Type B pancreatic cell (in vitro differentiated cells): ENCODE measurements around the gene PLG. TPM values are rescaled to one million over a fixed set of nuclear protein-coding genes. Genes with fewer than 3 reads are reported as not detected.
"Not testable (repeated sequence)": the region's sequence is repeated elsewhere in the genome, so short reads cannot be mapped to it uniquely, and the experiment has no call there.

Source experiments
- DNase-seq: peaks from one replicate; pipeline ENCODE4 v3.0.0; 2021; ENCODE audit warnings: mixed read lengths; ENCODE audit not compliant: unreplicated experiment; ENCODE audit errors: extremely low spot score
- H3K27ac Mint-ChIP-seq: 2 replicates; pipeline ENCODE4 v1.8.0; 2021; ENCODE audit warnings: mild to moderate bottlenecking, mixed read lengths
- H3K27me3 Mint-ChIP-seq: 2 replicates; pipeline ENCODE4 v1.8.0; 2021; ENCODE audit warnings: mixed read lengths
- H3K36me3 Mint-ChIP-seq: 2 replicates; pipeline ENCODE4 v1.8.0; 2021; ENCODE audit warnings: mixed read lengths
- H3K4me1 Mint-ChIP-seq: one replicate; pipeline ENCODE4 v1.8.0; 2021; ENCODE audit warnings: mixed read lengths; ENCODE audit not compliant: unreplicated experiment
- H3K4me3 Mint-ChIP-seq: 2 replicates; pipeline ENCODE4 v1.8.0; 2021; ENCODE audit warnings: mild to moderate bottlenecking, mixed read lengths
- H3K9me3 Mint-ChIP-seq: 2 replicates; pipeline ENCODE4 v1.8.0; 2021; ENCODE audit warnings: mixed read lengths
- CTCF ChIP-seq: fragments of 200-600 bp; sonication (generic); conservative IDR thresholded peaks from 2 replicates; pipeline ENCODE4 v1.5.0; 2021; ENCODE audit warnings: antibody characterized with exemption, mild to moderate bottlenecking
- total RNA-seq: library from RNA; stranded (reverse); gene quantifications from 2 replicates; pipeline ENCODE4 v1.2.1, GENCODE V29; 2021; ENCODE audit warnings: low replicate concordance

PLG gene
- total RNA-seq, 1 donor from 2014 or later: 0.46 TPM

GRCh38 chr6:160766989-160767646 is 65.1 kb downstream of the PLG start:
- peak overlapping the region; percentile 50 for H3K27ac Mint-ChIP-seq
- H3K4me3 Mint-ChIP-seq: peak overlapping the region; percentile 96
- H3K27me3 Mint-ChIP-seq: peaks cover 15% of the 10 kb centered on the region
- no peaks in the 10 kb centered on the region for H3K36me3 Mint-ChIP-seq
- peak; percentile 93 for TF ChIP-seq CTCF
- DNase-seq: peak; percentile 86
- no peaks in the 10 kb centered on the region for H3K4me1 Mint-ChIP-seq
- no peaks in the 10 kb centered on the region for H3K9me3 Mint-ChIP-seq

- H3K27ac Mint-ChIP-seq: peak overlapping the region; percentile 50
- peak overlapping the region; percentile 96 for H3K4me3 Mint-ChIP-seq
- H3K36me3 Mint-ChIP-seq: no peaks in the 10 kb centered on the region
- H3K9me3 Mint-ChIP-seq: no peaks in the 10 kb centered on the region
- peak; percentile 50 for TF ChIP-seq CTCF
- DNase-seq: no peak
- H3K27me3 Mint-ChIP-seq: peaks cover 15% of the 10 kb centered on the region
- no peaks in the 10 kb centered on the region for H3K4me1 Mint-ChIP-seq
Measured at GRCh38 chr6:160767647-160768019, 65.6 kb downstream of the PLG start.

DNA sequence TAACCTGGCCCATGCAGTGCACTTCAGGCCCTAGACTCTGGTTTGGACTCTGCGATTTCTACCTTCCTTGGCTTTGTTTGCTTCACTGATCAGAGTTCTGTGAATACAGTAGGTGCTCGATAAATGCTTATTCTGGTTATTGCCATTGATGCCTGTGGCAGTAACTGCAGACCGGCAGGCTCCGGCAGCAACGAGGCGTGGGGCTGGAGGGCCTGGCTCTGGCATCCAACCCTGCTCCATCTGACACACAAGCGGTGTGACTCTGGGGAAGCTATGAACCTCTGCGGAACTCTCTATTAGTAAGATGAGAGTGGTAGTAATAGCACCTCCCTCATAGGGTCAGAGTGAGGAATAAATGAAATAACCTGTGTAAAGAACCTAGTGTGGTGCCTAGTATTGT is 66.1 kb downstream of the PLG start:
- no peaks in the 10 kb centered on the region for H3K9me3 Mint-ChIP-seq
- H3K4me3 Mint-ChIP-seq: peak overlapping the region; percentile 76
- H3K36me3 Mint-ChIP-seq: no peaks in the 10 kb centered on the region
- peaks cover 15% of the 10 kb centered on the region for H3K27me3 Mint-ChIP-seq
- no peak for TF ChIP-seq CTCF
- H3K27ac Mint-ChIP-seq: no peak overlapping the region
- no peak for DNase-seq
- H3K4me1 Mint-ChIP-seq: no peaks in the 10 kb centered on the region

GRCh38 chr6:160774399-160774798 is 72.4 kb downstream of the PLG start:
- Mint-ChIP-seq H3K27ac (no peak overlapping the region), H3K9me3 (no peaks in the 10 kb centered on the region), H3K4me1 (peaks cover 4% of the 10 kb centered on the region), H3K36me3 (no peaks in the 10 kb centered on the region), H3K27me3 (no peaks in the 10 kb centered on the region), H3K4me3 (no peak overlapping the region)
- DNase-seq: no peak
- TF ChIP-seq CTCF: no peak

DNA sequence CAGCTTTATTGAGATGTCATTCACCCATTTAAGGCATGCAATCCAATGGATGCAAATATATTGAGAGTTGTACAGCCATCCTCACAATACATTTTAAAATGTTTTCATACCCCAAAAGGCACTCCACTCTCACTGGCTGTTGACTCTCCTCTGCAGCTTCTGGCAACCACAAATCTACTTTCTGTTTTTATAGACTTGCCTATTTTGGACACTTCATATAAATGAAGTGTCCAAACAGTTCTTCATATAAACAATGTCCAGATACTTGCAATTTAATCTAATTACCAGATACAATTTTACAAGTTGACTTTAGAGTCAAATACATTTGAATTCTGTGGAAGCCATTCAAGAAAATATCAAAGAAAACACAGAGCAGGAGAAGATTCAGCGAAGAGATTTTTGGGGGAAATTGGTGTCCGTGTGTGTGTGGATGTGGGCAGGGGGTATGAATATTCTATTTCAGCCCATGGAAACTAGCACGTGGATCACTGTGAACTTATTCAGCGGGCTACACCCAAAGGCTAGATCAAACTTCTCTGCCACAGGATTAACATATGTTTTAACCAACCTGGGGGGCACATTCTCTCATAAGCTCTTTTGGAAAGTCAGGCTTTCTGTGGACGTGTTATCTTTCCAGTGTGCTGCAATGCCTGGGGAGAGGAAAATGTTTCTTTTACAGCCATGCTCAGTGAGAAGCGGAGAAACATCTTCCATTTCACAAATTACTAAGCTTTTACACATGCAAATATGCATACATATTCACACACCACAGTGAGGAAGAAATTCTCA is 73.9 kb downstream of the PLG start:
- H3K4me1 Mint-ChIP-seq: peaks cover 4% of the 10 kb centered on the region
- H3K4me3 Mint-ChIP-seq: no peak overlapping the region
- no peak overlapping the region for H3K27ac Mint-ChIP-seq
- TF ChIP-seq CTCF: no peak
- H3K36me3 Mint-ChIP-seq: no peaks in the 10 kb centered on the region
- no peak for DNase-seq
- H3K9me3 Mint-ChIP-seq: no peaks in the 10 kb centered on the region
- H3K27me3 Mint-ChIP-seq: no peaks in the 10 kb centered on the region

DNA sequence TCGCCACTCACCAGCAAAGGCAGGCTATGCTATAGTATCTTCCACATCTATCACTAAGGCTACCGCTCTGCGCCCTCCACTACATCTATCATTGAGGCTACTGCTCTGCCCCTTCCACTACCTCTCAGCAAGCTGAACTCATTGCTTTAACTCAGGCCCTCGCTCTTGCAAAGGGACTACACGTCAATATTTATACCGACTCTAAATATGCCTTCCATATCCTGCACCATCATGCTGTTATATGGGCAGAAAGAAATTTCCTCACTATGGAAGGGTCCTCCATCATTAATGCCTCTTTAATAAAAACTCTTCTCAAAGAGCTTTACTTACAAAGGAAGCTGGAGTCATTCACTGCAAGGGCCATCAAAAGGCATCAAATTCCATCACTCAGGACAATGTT is 77.1 kb downstream of the PLG start:
- H3K27ac Mint-ChIP-seq, H3K27me3 Mint-ChIP-seq, H3K4me1 Mint-ChIP-seq, DNase-seq, H3K36me3 Mint-ChIP-seq, H3K4me3 Mint-ChIP-seq, H3K9me3 Mint-ChIP-seq: not testable (repeated sequence)

DNA sequence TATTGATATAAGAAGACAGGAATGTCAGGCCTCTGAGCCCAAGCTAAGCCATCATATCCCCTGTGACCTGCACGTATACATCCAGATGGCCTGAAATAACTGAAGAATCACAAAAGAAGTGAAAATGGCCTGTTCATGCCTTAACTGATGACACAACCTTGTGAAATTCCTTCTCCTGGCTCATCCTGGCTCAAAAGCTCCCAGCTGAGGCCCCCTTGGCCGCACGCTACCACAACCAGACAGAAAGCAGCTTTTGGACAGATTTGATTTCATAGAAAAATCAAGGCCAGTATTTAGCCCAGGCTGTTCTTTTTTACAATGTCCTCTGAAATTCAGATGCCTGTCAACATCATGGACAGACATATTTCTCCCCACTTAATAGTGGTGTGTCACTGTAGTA is 78.6 kb downstream of the PLG start:
- not testable (repeated sequence) for H3K27ac Mint-ChIP-seq, H3K4me1 Mint-ChIP-seq, H3K9me3 Mint-ChIP-seq, H3K4me3 Mint-ChIP-seq, H3K36me3 Mint-ChIP-seq, DNase-seq, H3K27me3 Mint-ChIP-seq
